Effector memory CD4-positive, alpha-beta T cell (primary cell): ENCODE data around the gene RNF2.
A peak's percentile ranks its signal among the peaks of the same experiment; 100 is the strongest.

ENCODE experiments used
- DNase-seq, 3 donors: peaks; one replicate each; pipeline ENCODE4 v3.0.0-alpha.2; 2020
- H3K27ac ChIP-seq: 2 replicates; pipeline ENCODE4 v1.7.0; 2013; ENCODE audit warnings: mild to moderate bottlenecking, low read length, moderate library complexity; ENCODE audit not compliant: insufficient read depth, poor library complexity, severe bottlenecking
- H3K27me3 ChIP-seq: replicated peaks from 2 replicates; pipeline ENCODE4 v1.7.0; 2013; ENCODE audit warnings: mild to moderate bottlenecking, low read length; ENCODE audit not compliant: insufficient read depth, control insufficient read depth, poor library complexity, severe bottlenecking
- H3K36me3 ChIP-seq: 2 replicates; pipeline ENCODE4 v1.7.0; 2013; ENCODE audit warnings: mild to moderate bottlenecking, low read length, moderate library complexity; ENCODE audit not compliant: control insufficient read depth, insufficient read depth
- H3K4me1 ChIP-seq: 2 replicates; pipeline ENCODE4 v1.7.0; 2013; ENCODE audit warnings: low read length, mild to moderate bottlenecking; ENCODE audit not compliant: control insufficient read depth, insufficient read depth, poor library complexity, severe bottlenecking
- H3K4me3 ChIP-seq: 2 replicates; pipeline ENCODE4 v1.7.0; 2013; ENCODE audit warnings: low read length, low read depth, mild to moderate bottlenecking; ENCODE audit not compliant: insufficient read depth, poor library complexity, severe bottlenecking
- H3K9me3 ChIP-seq: 2 replicates; pipeline ENCODE4 v1.7.0; 2013; ENCODE audit warnings: mild to moderate bottlenecking, low read length, moderate library complexity; ENCODE audit not compliant: control insufficient read depth

Gene RNF2

GRCh38 chr1:185046668-185047067 lies 1.3 kb downstream of the RNF2 start:
- H3K36me3 ChIP-seq: no peaks in the 10 kb centered on the region
- DNase-seq: no peak
- peak overlapping the region; percentile 97 for H3K4me3 ChIP-seq
- H3K4me1 ChIP-seq: peaks cover 7% of the 10 kb centered on the region
- no peaks in the 10 kb centered on the region for H3K27me3 ChIP-seq
- no peak overlapping the region for H3K27ac ChIP-seq
- no peaks in the 10 kb centered on the region for H3K9me3 ChIP-seq

GRCh38 chr1:185049670-185050069 lies 4.3 kb downstream of the RNF2 start:
- Histone ChIP-seq H3K27ac (no peak overlapping the region), H3K36me3 (no peaks in the 10 kb centered on the region), H3K4me1 (peaks cover 7% of the 10 kb centered on the region), H3K9me3 (no peaks in the 10 kb centered on the region), H3K27me3 (no peaks in the 10 kb centered on the region), H3K4me3 (no peak overlapping the region)
- DNase-seq: no peak

- H3K4me3 ChIP-seq: no peak overlapping the region
- no peaks in the 10 kb centered on the region for H3K27me3 ChIP-seq
- no peaks in the 10 kb centered on the region for H3K9me3 ChIP-seq
- H3K36me3 ChIP-seq: no peaks in the 10 kb centered on the region
- DNase-seq: no peak
- H3K27ac ChIP-seq: no peak overlapping the region
- peaks cover 7% of the 10 kb centered on the region for H3K4me1 ChIP-seq
These were observed 5.6 kb downstream of the RNF2 start for GRCh38 chr1:185050823-185051451.

GRCh38 chr1:185053204-185053603 lies 7.8 kb downstream of the RNF2 start:
- Histone ChIP-seq H3K36me3 (no peaks in the 10 kb centered on the region), H3K27me3 (no peaks in the 10 kb centered on the region), H3K27ac (no peak overlapping the region), H3K4me3 (no peak overlapping the region), H3K4me1 (no peaks in the 10 kb centered on the region), H3K9me3 (no peaks in the 10 kb centered on the region)
- DNase-seq: no peak

- Histone ChIP-seq H3K4me3 (no peak overlapping the region), H3K4me1 (no peaks in the 10 kb centered on the region), H3K27me3 (no peaks in the 10 kb centered on the region), H3K27ac (no peak overlapping the region), H3K36me3 (no peaks in the 10 kb centered on the region), H3K9me3 (no peaks in the 10 kb centered on the region)
- no peak for DNase-seq
These were observed 9.2 kb downstream of the RNF2 start for GRCh38 chr1:185054365-185055060.

GRCh38 chr1:185058110-185058509 lies 12.8 kb downstream of the RNF2 start:
- DNase-seq: no peak
- no peaks in the 10 kb centered on the region for H3K36me3 ChIP-seq
- no peaks in the 10 kb centered on the region for H3K27me3 ChIP-seq
- H3K9me3 ChIP-seq: no peaks in the 10 kb centered on the region
- H3K4me1 ChIP-seq: no peaks in the 10 kb centered on the region
- no peak overlapping the region for H3K4me3 ChIP-seq
- H3K27ac ChIP-seq: no peak overlapping the region

GRCh38 chr1:185058876-185059275 lies 13.5 kb downstream of the RNF2 start:
- Histone ChIP-seq H3K36me3 (no peaks in the 10 kb centered on the region), H3K27me3 (no peaks in the 10 kb centered on the region), H3K4me1 (no peaks in the 10 kb centered on the region), H3K4me3 (no peak overlapping the region), H3K27ac (no peak overlapping the region), H3K9me3 (no peaks in the 10 kb centered on the region)
- DNase-seq: no peak

GRCh38 chr1:185059950-185060571 lies 14.7 kb downstream of the RNF2 start:
- Histone ChIP-seq H3K4me3 (no peak overlapping the region), H3K36me3 (no peaks in the 10 kb centered on the region), H3K27me3 (no peaks in the 10 kb centered on the region), H3K9me3 (no peaks in the 10 kb centered on the region), H3K4me1 (no peaks in the 10 kb centered on the region), H3K27ac (no peak overlapping the region)
- no peak for DNase-seq

- H3K4me1 ChIP-seq: no peaks in the 10 kb centered on the region
- H3K36me3 ChIP-seq: no peaks in the 10 kb centered on the region
- DNase-seq: no peak
- no peak overlapping the region for H3K4me3 ChIP-seq
- no peak overlapping the region for H3K27ac ChIP-seq
- H3K9me3 ChIP-seq: no peaks in the 10 kb centered on the region
- H3K27me3 ChIP-seq: no peaks in the 10 kb centered on the region
These were observed 17.5 kb downstream of the RNF2 start for GRCh38 chr1:185062710-185063370.

- H3K27me3 ChIP-seq: no peaks in the 10 kb centered on the region
- H3K4me3 ChIP-seq: no peak overlapping the region
- no peak for DNase-seq
- H3K9me3 ChIP-seq: no peaks in the 10 kb centered on the region
- no peaks in the 10 kb centered on the region for H3K36me3 ChIP-seq
- H3K4me1 ChIP-seq: no peaks in the 10 kb centered on the region
- H3K27ac ChIP-seq: no peak overlapping the region
These were observed 18.4 kb downstream of the RNF2 start for GRCh38 chr1:185063719-185064118.
